ENCODE measurements around the gene SEC16A.

GRCh38 chr9:136399176-136400037 lies 83.4 kb downstream of the SEC16A start:
- TF ChIP-seq CTCF (IDR thresholded peaks at IDR 0.05) (no peak), POLR2A (IDR thresholded peaks at IDR 0.05) (no peak)
